B cell (primary cell): ENCODE results near the gene DNAH11. TPM values are rescaled to one million over a fixed set of nuclear protein-coding genes. Genes with fewer than 3 reads are reported as not detected.

Experiments
- ATAC-seq: fragments of 200-7000 bp; cut with Tn5 transposase; one replicate; pipeline ENCODE4 v1.10.0; 2021; ENCODE audit warnings: low read depth, mild to moderate bottlenecking, moderate number of reproducible peaks, moderate library complexity
- CTCF ChIA-PET: fragments of 350-600 bp; sonication (Branson Sonifier 250); formaldehyde crosslinking; loops from one replicate; lab custom pipeline; 2021; ENCODE audit warnings: antibody characterized with exemption, inconsistent platforms; lab: Charles Lee
- POLR2A ChIA-PET: fragments of 350-600 bp; sonication (Branson Sonifier 250); formaldehyde crosslinking; loops from one replicate; lab custom pipeline; 2021; ENCODE audit warnings: antibody characterized with exemption; lab: Charles Lee
- DNase-seq: peaks from one replicate; pipeline ENCODE4 v3.0.0; 2013
- H2AFZ ChIP-seq: 2 replicates; pipeline ENCODE4 v1.6.1; 2012; ENCODE audit warnings: mild to moderate bottlenecking, low read depth, low read length; ENCODE audit not compliant: insufficient read depth, poor library complexity, severe bottlenecking
- H3K27ac ChIP-seq, 2 donors: 1 replicate in 1 of 2; 2 replicates in 1 of 2; pipeline ENCODE4 v1.5.1; 2012 to 2013; ENCODE audit warnings: low read length in 2 of 2, mild to moderate bottlenecking in 2 of 2, moderate library complexity in 1 of 2
- H3K27me3 ChIP-seq, 4 experiments: fragments of 200-600 bp in 1 of 4; sonication (generic) in 1 of 4; replicated peaks in 1 of 4; 1 replicate in 2 of 4; 2 replicates in 2 of 4; pipeline versions ENCODE4 v1.6.1 to v1.7.0; 2013 to 2016; ENCODE audit warnings: low read length in 3 of 4, mild to moderate bottlenecking in 2 of 4, mixed read lengths in 1 of 4, moderate library complexity in 1 of 4; ENCODE audit not compliant: insufficient read depth in 4 of 4, control insufficient read depth in 3 of 4; ENCODE audit errors: control extremely low read depth in 1 of 4
- H3K36me3 ChIP-seq, 2 experiments: replicated peaks in 1 of 2; 1 replicate in 1 of 2; 2 replicates in 1 of 2; pipeline versions ENCODE4 v1.6.1 to v1.7.1; 2013; ENCODE audit warnings: low read length in 1 of 2; ENCODE audit not compliant: insufficient read depth in 2 of 2, control insufficient read depth in 1 of 2; ENCODE audit errors: control extremely low read depth in 1 of 2, extremely low read depth in 1 of 2
- H3K4me1 ChIP-seq, 2 donors: fragments of 200-600 bp in 1 of 2; sonication (generic) in 1 of 2; 1 replicate in 1 of 2; 2 replicates in 1 of 2; pipeline versions ENCODE4 v1.5.1 to v1.6.1; 2013 to 2017; ENCODE audit warnings: low read length in 2 of 2; ENCODE audit not compliant: control insufficient read depth in 2 of 2, insufficient read depth in 2 of 2
- H3K4me2 ChIP-seq: replicated peaks from 2 replicates; pipeline ENCODE3; 2012; ENCODE audit warnings: mild to moderate bottlenecking, low read depth, low read length; ENCODE audit not compliant: poor library complexity, severe bottlenecking
- H3K4me3 ChIP-seq, 5 experiments: fragments of 200-600 bp in 1 of 5; sonication (generic) in 1 of 5; 1 replicate in 3 of 5; 2 replicates in 2 of 5; pipeline versions ENCODE4 v1.5.1 to v1.7.0; 2011 to 2016; ENCODE audit warnings: low read length in 4 of 5, mild to moderate bottlenecking in 4 of 5, low read depth in 2 of 5, control low read depth in 1 of 5, moderate library complexity in 1 of 5; ENCODE audit not compliant: insufficient read depth in 1 of 5; ENCODE audit errors: control extremely low read depth in 1 of 5, extremely low read depth in 1 of 5
- H3K79me2 ChIP-seq: fragments of 200-600 bp; sonication (generic); one replicate; pipeline ENCODE4 v1.6.0; 2016; ENCODE audit warnings: low read length; ENCODE audit not compliant: control insufficient read depth, insufficient read depth
- H3K9ac ChIP-seq: fragments of 200-600 bp; sonication (generic); 2 replicates; pipeline ENCODE4 v1.6.1; 2017; ENCODE audit warnings: mild to moderate bottlenecking, low read length, moderate library complexity
- H3K9me3 ChIP-seq, 3 donors: one replicate each; pipeline versions ENCODE4 v1.6.1 to v1.7.1; 2013; ENCODE audit warnings: low read length in 2 of 3; ENCODE audit not compliant: control insufficient read depth in 2 of 3, insufficient read depth in 1 of 3; ENCODE audit errors: control extremely low read depth in 1 of 3
- H4K20me1 ChIP-seq: 2 replicates; pipeline ENCODE4 v1.6.0; 2012; ENCODE audit warnings: mild to moderate bottlenecking, low read length; ENCODE audit not compliant: insufficient read depth, control insufficient read depth, poor library complexity, severe bottlenecking
- H3K27ac Mint-ChIP-seq: one replicate; pipeline ENCODE4 v1.8.0; 2021; ENCODE audit warnings: mixed read lengths
- H3K27me3 Mint-ChIP-seq: one replicate; pipeline ENCODE4 v1.8.0; 2021; ENCODE audit warnings: mixed read lengths
- H3K4me1 Mint-ChIP-seq: one replicate; pipeline ENCODE4 v1.8.0; 2021; ENCODE audit warnings: mixed read lengths
- H3K4me3 Mint-ChIP-seq: one replicate; pipeline ENCODE4 v1.8.0; 2021; ENCODE audit warnings: mixed read lengths
- H3K9me3 Mint-ChIP-seq: one replicate; pipeline ENCODE4 v1.8.0; 2022; ENCODE audit warnings: mixed read lengths; ENCODE audit not compliant: insufficient read depth
- EZH2 ChIP-seq: IDR thresholded peaks from 2 replicates; pipeline ENCODE4 v1.6.1; 2012; ENCODE audit warnings: borderline replicate concordance, low read depth, mild to moderate bottlenecking, moderate library complexity, low read length; ENCODE audit not compliant: insufficient read depth, poor library complexity, severe bottlenecking
- WGBS: methylation state at CpG from one replicate; pipeline ENCODE4 v1.1.5; 2013; ENCODE audit warnings: missing lambda C conversion rate; ENCODE audit not compliant: insufficient coverage; 5-methylcytosine and 5-hydroxymethylcytosine counted together
- intact Hi-C: fragments of 100-400 bp; cut with micrococcal nuclease; formaldehyde crosslinking; loops from one replicate; pipeline ENCODE4 v1.10.0; 2022
- polyA plus RNA-seq: library from polyadenylated mRNA; depleted of rRNA; stranded (reverse); fragments of >200 nt; gene quantifications from 2 replicates; pipeline ENCODE4 v1.2.3, GENCODE V29; 2012
- total RNA-seq, 2 donors: library from RNA; stranded (reverse); fragments of 120-200 nt in 1 of 2; gene quantifications; 1 replicate in 1 of 2; 2 replicates in 1 of 2; pipeline versions ENCODE4 v1.2.3 to v1.2.4, GENCODE V29; 2013 to 2022
- TF ChIP-seq, protein P1 (sequence below): fragments of 200-600 bp; IDR thresholded peaks from one replicate; pipeline ENCODE4 v1.8.0; 2022; ENCODE audit warnings: antibody characterized with exemption, mild to moderate bottlenecking

DNAH11 gene
- total and polyA plus RNA-seq, 2 donors (not counting 1 experiment from before 2014, with no cell fraction given): not detected

DNA sequence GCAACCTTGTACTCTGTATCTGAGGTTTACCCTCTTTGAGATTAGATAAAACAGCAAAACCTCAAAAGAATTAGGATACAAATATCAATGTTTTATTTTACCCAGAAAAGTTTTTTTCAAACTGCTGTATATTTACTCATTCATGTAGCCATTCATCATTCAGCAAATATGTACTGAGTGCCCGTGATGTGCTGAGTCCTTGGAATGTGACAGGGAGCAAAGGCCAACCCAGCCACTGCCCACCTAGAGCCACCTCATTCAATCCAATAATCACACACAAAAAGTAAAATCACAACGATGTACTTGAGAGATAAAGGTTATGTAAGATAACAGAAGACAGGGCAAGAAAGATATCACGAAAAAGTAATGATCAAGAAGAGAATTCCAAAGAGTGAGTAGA lies 215.4 kb downstream of the DNAH11 start:
- Histone ChIP-seq H4K20me1 (no peaks in the 10 kb centered on the region), H3K4me2 (no peak overlapping the region), H3K9me3 (no peaks in the 10 kb centered on the region), H3K4me1 (no peaks in the 10 kb centered on the region), H3K27ac (no peak overlapping the region), H3K36me3 (no peaks in the 10 kb centered on the region), H3K4me3 (no peak overlapping the region), H3K27me3 (peaks cover 0 to 7% (median 2%) of the 10 kb centered on the region in 4 experiments), H2AFZ (no peak overlapping the region), H3K79me2 (no peaks in the 10 kb centered on the region), H3K9ac (no peak overlapping the region)
- Mint-ChIP-seq H3K27me3 (peaks cover 32% of the 10 kb centered on the region), H3K4me1 (no peaks in the 10 kb centered on the region), H3K9me3 (no peaks in the 10 kb centered on the region), H3K4me3 (no peak overlapping the region), H3K27ac (no peak overlapping the region)
- TF ChIP-seq, protein P1, sequence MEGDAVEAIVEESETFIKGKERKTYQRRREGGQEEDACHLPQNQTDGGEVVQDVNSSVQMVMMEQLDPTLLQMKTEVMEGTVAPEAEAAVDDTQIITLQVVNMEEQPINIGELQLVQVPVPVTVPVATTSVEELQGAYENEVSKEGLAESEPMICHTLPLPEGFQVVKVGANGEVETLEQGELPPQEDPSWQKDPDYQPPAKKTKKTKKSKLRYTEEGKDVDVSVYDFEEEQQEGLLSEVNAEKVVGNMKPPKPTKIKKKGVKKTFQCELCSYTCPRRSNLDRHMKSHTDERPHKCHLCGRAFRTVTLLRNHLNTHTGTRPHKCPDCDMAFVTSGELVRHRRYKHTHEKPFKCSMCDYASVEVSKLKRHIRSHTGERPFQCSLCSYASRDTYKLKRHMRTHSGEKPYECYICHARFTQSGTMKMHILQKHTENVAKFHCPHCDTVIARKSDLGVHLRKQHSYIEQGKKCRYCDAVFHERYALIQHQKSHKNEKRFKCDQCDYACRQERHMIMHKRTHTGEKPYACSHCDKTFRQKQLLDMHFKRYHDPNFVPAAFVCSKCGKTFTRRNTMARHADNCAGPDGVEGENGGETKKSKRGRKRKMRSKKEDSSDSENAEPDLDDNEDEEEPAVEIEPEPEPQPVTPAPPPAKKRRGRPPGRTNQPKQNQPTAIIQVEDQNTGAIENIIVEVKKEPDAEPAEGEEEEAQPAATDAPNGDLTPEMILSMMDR: no peak
- no peak for TF ChIP-seq EZH2
- intact Hi-C loops: no loop called here
- CTCF ChIA-PET: no interaction called here
- no peak for ATAC-seq
- no CpG with 5 or more reads among the region's 3 CpGs for WGBS
- POLR2A ChIA-PET: no interaction called here
- DNase-seq: no peak

- ATAC-seq: no peak
- no peak overlapping the region for H3K4me3 Mint-ChIP-seq
- Histone ChIP-seq H3K27ac (no peak overlapping the region), H3K4me1 (no peaks in the 10 kb centered on the region), H3K4me3 (no peak overlapping the region), H4K20me1 (no peaks in the 10 kb centered on the region), H3K79me2 (no peaks in the 10 kb centered on the region), H3K9ac (no peak overlapping the region), H3K4me2 (no peak overlapping the region), H2AFZ (no peak overlapping the region), H3K9me3 (no peaks in the 10 kb centered on the region), H3K27me3 (peaks cover 0 to 5% (median 2%) of the 10 kb centered on the region in 4 experiments), H3K36me3 (no peaks in the 10 kb centered on the region)
- no CpG with 5 or more reads among the region's 1 CpG for WGBS
- no peak for TF ChIP-seq EZH2
- TF ChIP-seq, protein P1: no peak
- no peak for DNase-seq
- intact Hi-C loops: no loop called here
- ChIA-PET CTCF (no interaction called here), POLR2A (no interaction called here)
- H3K9me3 Mint-ChIP-seq: no peaks in the 10 kb centered on the region
- no peaks in the 10 kb centered on the region for H3K4me1 Mint-ChIP-seq
- H3K27me3 Mint-ChIP-seq: peaks cover 27% of the 10 kb centered on the region
- H3K27ac Mint-ChIP-seq: no peak overlapping the region
Measured at GRCh38 chr7:21762469-21762868, 219.6 kb downstream of the DNAH11 start.
